Keratinocyte (primary cell): ENCODE results near the gene ZBTB49.

Experiments
- EZH2 ChIP-seq: IDR thresholded peaks from one replicate; pipeline ENCODE4 v1.6.1; 2012; ENCODE audit warnings: inconsistent platforms, mild to moderate bottlenecking, low read length, moderate library complexity
- TF ChIP-seq, protein P1 (sequence below), 3 experiments: IDR thresholded peaks in 1 of 3; conservative IDR thresholded peaks in 1 of 3; optimal IDR thresholded peaks in 1 of 3; 2 replicates in 2 of 3; 3 replicates in 1 of 3; pipeline versions ENCODE3 to v1.5.1; 2011; ENCODE audit warnings: low read length in 3 of 3, mild to moderate bottlenecking in 3 of 3, moderate library complexity in 2 of 3, control low read depth in 1 of 3, inconsistent platforms in 1 of 3; ENCODE audit not compliant: insufficient read depth in 2 of 3; ENCODE audit errors: extremely low read depth in 1 of 3

DNA sequence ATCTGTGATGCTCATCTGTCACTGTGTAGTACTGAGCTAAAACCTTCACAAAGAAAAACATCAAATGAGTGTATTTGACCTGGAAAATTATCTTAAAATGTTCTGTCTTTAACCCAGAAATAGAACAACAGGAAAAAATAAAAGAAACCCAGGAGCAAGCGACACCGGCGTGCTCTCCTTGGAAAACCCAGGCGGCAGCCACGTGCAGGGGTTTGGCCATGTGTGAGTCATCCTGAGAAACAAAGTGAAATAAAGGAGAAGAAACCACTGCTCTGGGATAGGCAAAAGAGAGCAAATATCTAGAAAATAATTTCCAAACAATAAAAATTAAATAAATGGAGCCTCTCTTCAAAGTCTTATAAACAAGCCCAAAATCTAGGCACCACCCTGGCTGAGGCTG lies 22.1 kb upstream of the ZBTB49 start:
- TF ChIP-seq, protein P1, sequence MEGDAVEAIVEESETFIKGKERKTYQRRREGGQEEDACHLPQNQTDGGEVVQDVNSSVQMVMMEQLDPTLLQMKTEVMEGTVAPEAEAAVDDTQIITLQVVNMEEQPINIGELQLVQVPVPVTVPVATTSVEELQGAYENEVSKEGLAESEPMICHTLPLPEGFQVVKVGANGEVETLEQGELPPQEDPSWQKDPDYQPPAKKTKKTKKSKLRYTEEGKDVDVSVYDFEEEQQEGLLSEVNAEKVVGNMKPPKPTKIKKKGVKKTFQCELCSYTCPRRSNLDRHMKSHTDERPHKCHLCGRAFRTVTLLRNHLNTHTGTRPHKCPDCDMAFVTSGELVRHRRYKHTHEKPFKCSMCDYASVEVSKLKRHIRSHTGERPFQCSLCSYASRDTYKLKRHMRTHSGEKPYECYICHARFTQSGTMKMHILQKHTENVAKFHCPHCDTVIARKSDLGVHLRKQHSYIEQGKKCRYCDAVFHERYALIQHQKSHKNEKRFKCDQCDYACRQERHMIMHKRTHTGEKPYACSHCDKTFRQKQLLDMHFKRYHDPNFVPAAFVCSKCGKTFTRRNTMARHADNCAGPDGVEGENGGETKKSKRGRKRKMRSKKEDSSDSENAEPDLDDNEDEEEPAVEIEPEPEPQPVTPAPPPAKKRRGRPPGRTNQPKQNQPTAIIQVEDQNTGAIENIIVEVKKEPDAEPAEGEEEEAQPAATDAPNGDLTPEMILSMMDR (optimal IDR thresholded peaks at IDR 0.05 in 1 of 3, IDR thresholded peaks at IDR 0.05 in 1 of 3, conservative IDR thresholded peaks at IDR 0.05 in 1 of 3; ENCODE audit: extremely low read depth in 1 of 3, insufficient read depth in 2 of 3, low read length in 3 of 3) = no peak
- no peak for TF ChIP-seq EZH2
